ENCODE measurements around the gene TMEM150A.
A peak's percentile ranks its signal among the peaks of the same experiment; 100 is the strongest.
"Not testable (repeated sequence)": the region's sequence is repeated elsewhere in the genome, so short reads cannot be mapped to it uniquely, and the experiment has no call there.

Gene TMEM150A

DNA sequence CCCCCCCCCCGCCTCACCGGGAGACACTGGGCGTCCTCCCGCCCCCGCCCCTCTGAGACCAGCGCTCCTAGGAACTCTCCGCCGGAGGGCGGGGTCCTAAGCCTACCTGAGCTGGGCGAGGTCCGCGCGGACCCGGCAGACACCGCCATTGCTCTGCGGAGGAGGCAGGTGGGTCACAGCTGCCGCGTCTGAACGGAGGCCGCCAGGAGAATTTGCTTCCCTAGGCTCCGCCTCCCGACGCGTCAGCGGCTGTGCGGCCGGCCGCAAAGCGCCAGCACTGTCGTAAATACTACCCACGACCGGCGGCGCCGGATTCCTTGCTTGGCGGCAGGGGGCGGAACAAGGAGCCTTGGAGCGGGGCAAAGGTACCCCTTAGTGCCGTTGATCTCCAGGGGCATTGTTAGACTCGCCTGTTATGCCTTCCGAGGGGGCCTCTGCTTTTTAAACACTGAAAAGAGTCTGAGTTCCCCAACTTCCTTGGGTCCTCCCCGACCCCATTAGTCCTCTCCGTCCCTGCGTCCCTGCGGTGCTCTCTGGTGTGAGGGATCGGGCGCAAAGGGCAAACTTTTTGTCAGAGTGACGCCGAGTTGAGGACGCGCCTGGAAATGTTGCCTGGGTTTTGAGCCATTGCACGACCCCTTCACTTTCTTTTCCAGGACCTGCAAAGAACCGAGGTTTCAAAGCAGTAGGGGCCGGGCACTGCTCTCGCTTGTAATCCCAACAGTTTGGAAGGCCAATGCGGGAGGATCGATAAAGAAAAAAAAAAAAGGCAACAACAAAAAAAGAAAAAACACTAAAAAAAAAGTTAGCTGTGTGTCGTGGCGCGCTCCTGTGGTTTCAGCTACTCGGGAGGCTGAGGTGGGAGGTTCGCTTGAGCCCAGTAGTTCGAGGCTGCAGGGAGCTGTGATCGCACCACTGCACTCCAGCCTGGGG is 41.0 kb downstream of the TMEM150A start, which contains the start of gene GGCX:
GGCX (minus strand) TSS at position 214 of the 933 bp plus-strand sequence; CDS start at position 149, 65 bp downstream.
- peak; percentile 97 for DNase-seq

DNA sequence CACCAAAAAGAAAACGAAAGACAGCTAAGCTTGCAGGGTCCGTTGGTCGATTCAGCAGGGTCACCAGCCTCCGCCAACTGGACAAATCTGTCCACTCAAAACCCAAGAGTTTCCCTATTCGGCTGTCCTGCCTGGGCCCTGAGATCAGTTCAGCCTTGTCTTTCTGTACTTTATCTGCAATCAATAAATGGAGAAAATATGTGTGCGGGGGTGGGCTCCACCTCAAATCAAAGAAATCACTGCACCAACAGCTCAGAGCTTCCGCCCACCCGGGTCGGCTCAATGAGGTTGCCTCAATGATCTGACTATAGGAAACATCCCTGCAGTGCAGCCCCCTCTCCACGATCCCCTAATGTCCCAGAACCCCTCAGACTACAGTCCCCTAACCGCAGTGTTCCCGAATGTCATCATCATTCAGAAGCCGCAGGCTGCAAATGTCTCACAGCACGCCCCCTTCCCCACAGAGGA is 41.7 kb downstream of the TMEM150A start:
- no peak for DNase-seq

DNA sequence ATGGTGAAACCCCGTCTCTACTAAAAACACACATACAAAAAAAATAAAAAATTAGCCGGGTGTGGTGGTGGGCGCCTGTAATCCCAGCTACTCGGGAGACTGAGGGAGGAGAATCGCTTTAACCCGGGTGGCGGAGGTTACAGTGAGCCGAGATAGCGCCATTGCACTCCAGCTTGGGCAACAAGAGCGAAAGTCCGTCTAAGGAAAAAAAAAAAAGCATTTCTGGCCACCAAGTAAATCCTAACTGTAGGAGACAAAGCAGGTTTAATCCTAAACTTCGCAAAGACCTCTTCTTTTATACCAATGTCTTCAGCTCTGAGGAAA is 42.1 kb downstream of the TMEM150A start:
- not testable (repeated sequence) for DNase-seq

DNA sequence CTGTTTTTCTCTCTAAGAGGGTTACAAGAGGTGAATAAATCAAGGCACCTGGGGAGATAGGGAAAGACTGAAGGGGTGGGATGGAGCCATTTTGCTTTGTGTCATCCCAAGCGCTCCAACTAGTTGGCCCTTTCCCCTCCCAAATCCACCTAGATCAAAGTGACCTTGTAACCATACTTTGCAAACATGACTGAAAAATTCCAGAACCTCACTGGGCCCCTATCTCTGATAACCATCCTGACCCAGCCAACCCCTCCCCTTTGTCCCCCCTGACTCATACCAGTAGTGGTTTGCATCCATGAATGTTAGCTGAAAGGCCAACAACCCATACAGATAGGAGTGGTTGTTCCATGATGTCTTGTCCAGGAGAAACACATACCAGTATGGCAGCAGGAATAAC is 44.3 kb downstream of the TMEM150A start:
- DNase-seq = no peak

DNA sequence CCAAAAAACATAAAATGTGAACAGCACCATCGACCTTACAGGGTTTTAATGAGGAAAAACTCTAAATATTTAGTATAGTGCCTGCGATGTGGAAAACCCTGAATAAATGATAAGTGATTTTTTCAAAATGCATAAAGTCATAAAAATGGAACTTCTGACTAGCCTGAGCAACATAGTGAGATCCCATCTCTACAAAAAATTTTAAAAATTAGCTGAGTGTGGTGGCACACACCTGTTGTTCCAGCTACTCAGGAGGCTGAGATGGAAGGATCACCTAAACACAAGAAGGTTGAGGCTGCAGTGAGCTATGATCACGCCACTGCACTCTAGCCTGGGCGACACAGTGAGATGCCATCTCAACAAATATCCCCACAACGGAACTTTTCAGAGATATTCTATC is 45.4 kb downstream of the TMEM150A start:
- DNase-seq = no peak

DNA sequence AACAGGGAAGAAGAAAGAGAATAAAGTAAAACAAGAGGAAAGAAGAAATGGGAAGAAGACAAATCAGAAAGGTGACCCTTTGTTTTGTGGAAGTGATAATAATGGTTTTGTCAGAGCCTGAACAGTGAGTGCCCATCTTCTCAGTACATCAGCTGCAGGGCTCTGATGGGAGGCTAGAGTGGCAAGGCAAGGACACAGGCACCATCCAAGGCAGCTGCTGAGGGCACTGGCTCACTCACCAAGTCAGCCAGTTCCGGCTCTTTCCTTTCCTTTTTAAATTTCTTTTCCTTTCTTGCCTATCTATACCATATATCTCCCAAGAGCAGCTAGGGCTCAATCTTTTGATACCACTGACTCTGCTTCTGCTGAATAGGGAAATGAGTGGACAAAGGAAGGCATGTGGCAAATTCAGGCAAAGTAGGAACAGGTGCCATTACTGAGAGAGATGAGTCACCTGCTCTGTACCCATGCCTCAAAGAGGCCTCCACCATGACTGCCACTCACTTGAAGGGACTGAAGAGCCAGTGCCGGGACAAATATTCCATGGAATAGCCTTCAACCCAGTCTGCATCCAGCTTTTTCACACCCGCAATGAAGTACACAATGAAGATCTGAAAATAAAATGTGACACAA is 47.4 kb downstream of the TMEM150A start:
- no peak for DNase-seq

DNA sequence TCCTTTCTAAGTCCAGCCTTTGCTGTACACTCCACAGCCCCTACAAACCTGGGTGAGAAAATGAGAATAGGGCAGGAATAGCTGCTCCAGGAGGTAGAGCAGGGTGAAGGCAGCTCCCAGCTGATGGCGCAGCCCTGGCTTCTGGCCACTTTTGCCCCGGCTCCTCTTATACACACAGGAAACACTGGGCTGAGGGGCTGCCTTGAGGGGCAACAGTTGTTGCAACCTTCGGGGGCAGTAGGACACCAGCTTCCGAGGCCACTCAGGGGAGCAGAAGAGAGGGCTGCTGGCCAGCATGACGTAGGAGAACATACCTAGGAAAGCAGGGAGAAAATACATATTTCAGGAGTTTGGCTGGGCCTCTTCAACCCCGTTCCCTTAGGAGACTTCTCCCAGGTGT is 49.3 kb downstream of the TMEM150A start:
- DNase-seq = no peak

DNA sequence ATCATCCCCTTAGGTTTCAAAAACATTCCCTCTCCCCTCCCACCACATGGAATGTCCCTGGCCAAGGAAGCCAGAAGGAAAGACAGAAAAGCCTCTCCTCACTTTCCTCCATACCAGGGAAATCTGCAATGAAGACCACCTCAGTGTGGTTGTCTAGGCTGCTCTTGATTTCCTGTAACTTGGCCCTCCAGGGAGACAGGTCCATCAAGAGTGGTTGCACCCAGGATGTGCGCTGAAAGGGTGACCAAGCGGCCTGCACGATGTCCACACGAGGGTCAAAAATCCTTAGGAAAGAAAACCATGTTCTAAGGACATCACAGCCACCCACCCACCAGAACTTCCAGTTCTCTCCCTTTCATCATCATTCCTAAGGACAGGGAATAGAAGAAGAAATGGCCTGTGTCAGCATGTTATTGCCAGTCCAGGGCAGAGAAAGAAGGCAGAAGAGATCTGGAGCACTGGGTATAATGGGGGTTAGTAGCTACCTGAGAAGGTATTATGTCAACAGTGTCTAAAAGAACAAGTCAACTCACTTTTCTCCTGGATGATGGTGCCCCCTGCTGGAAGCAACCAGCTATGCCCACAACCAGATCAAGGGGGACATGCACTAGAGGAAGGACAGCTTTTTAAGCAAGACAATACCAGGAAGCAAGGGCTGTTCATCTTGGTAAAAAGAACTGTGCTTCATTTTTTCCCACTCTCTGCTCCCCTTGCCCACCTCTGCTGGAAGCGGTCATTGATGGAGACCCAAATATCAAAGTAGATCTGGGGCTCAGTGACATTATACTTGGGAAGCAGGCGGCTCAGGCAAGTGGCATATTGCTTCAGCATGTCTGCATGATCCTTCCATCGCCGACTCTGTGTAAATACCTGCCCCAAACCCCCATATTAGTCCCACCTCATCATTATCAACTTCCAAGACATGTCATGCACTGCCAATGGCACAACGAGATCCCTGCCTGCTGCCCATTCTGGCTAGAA is 50.5 kb downstream of the TMEM150A start:
- DNase-seq = peak; percentile 86

DNA sequence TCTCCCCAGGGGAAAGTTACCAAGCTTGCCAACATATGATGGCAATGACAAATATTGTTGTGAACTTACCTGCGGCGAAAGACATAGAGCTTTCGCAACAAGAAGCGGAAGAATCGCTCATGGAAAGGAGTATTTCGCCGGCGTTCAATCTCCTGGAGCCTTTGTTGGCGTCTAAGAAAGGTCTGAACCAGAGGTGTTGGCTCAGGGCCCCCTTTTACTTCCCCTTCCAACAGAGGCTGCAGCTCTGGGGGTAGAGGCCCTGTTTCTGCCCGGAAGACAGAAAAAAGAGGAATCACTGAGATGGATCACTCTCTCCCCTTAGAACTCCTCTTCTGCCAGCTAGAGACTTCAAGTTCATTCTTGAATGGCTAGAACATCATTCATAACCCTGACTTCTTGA is 52.0 kb downstream of the TMEM150A start:
- DNase-seq = peak; percentile 43

DNA sequence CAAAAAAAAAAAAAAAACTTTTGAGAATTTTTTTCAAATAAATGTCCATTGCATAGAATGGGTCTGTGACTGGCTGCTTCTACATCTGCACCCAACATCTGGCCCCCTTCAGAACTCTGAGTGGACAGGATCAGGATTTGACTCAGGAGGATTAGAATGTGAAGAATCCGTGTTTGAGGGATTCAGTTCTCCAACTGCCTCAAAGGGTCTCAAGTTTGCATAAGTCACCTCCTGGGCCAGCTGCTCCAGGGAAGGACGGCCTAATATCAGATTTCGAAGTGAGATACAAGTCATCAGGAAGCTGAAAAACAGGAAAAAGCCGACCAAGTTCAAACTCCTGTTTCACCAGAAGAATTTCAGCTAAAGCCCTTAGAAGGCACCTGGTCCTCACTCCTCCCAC is 52.7 kb downstream of the TMEM150A start:
- no peak for DNase-seq

DNA sequence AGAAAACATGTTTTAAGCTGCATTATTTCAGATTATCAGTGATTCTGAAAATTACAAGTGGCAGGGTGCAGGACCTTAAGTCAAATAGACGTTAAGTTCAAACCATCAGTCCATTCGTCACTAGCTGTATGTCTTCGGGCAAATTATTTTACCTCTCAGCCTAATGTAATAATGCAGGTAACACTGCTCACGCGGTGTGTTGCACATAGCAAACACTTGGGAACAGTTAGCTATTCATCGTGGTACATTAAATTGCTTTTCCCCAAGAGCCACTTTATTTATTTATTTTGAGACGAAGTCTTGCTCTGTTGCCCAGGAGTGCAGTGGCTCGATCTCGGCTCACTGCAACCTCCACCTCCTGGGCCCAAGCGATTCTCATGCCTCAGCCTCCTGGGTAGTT is 53.4 kb downstream of the TMEM150A start:
- no peak for DNase-seq

DNA sequence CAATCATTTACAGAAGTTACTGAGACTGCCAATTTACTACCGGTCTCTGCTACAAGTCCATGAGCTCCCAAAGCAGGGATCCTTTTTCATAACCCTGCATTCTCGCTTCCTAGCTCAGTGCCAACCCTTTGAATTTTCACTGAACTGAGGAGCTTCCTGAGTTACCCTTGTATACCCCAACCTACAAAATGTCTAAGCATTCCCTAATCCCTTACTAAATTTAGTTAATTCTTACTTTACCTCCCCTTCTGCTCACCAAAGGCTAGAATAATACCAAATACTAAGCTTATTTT is 53.9 kb downstream of the TMEM150A start:
- DNase-seq = no peak
